IPS-18c (cell line): ENCODE measurements around the gene SPARC.

ENCODE experiments used
- H3K4me3 ChIP-seq: 2 replicates; pipeline ENCODE4 v1.7.0; 2013; ENCODE audit warnings: low read depth, mild to moderate bottlenecking, low read length, moderate library complexity; ENCODE audit not compliant: insufficient read depth
- H3K9me3 ChIP-seq: one replicate; pipeline ENCODE4 v1.6.1; 2013; ENCODE audit warnings: mild to moderate bottlenecking, low read length, moderate library complexity; ENCODE audit not compliant: control insufficient read depth, insufficient read depth

Gene SPARC

GRCh38 chr5:151648089-151648488, 38.6 kb downstream of the SPARC start:
- Histone ChIP-seq H3K4me3 (no peak overlapping the region), H3K9me3 (no peaks in the 10 kb centered on the region)

GRCh38 chr5:151647320-151647861, 39.3 kb downstream of the SPARC start:
- no peaks in the 10 kb centered on the region for H3K9me3 ChIP-seq
- H3K4me3 ChIP-seq = no peak overlapping the region

GRCh38 chr5:151646334-151646733, 40.4 kb downstream of the SPARC start:
- H3K9me3 ChIP-seq = no peaks in the 10 kb centered on the region
- H3K4me3 ChIP-seq = no peak overlapping the region

GRCh38 chr5:151643388-151643787, 43.3 kb downstream of the SPARC start:
- H3K9me3 ChIP-seq = no peaks in the 10 kb centered on the region
- H3K4me3 ChIP-seq = no peak overlapping the region

GRCh38 chr5:151642472-151643140, 44.1 kb downstream of the SPARC start:
- Histone ChIP-seq H3K9me3 (no peaks in the 10 kb centered on the region), H3K4me3 (no peak overlapping the region)

DNA sequence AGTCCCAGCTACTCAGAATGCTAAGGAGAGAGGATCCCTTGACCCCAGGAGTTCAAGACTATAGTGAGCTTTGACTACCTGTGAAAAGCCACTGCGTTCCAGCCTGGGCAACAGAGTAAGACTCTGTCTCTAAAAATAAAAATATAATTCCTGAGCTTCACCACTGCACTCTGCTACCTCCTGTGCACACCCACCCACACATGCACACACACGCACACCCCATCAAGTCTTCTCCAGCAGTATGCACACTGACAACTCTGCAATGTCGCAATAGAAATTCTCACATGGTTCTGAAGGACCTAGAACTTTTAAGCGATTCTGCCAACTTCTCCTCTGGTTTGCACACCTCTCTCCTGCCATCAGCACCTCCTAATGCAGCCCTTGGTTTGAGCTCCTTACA, 48.1 kb downstream of the SPARC start:
- H3K9me3 ChIP-seq = no peaks in the 10 kb centered on the region

DNA sequence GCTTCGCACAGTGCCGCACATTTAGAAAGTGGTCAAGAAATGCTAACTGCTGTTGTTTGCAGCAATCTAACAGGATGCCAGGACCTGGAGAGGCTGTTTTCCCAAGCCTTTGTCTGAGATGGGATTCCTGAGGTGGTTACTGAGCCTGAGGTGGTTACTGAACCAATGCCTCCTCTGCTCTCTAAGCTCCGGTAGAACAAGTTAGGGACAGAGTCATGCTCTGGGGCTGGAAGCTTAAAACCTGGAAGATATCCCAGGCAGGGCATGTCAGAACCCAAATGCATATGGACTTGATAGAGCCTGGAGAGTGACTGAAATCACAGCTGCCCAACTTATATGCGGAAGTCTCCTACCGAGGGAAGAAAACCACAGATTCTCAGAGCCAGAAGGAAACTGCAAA, 49.0 kb downstream of the SPARC start:
- Histone ChIP-seq H3K4me3 (no peak overlapping the region), H3K9me3 (no peaks in the 10 kb centered on the region)

More for the DNA sequence above, 48.1 kb downstream of the SPARC start:
- H3K4me3 ChIP-seq = no peak overlapping the region

DNA sequence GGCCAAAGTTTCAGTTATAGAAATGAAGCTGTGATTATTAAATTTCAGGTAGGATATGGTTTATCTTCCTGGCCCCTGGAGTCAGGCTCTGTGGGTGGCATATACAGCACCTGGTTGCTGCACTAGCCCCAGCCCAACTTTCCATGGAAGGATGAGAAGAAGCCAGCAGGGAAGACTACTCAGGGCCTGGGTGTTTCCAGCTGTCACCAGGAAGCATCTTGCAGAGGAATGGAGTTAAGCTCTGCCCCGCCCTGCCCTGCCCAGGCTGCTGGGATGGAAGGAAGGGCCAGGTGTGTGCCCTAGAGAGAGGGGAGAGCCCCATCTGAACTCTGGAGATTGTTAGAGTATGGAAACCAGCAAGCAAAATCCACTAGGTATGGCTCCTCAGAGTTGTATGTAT, 52.8 kb downstream of the SPARC start:
- Histone ChIP-seq H3K4me3 (no peak overlapping the region), H3K9me3 (no peaks in the 10 kb centered on the region)

DNA sequence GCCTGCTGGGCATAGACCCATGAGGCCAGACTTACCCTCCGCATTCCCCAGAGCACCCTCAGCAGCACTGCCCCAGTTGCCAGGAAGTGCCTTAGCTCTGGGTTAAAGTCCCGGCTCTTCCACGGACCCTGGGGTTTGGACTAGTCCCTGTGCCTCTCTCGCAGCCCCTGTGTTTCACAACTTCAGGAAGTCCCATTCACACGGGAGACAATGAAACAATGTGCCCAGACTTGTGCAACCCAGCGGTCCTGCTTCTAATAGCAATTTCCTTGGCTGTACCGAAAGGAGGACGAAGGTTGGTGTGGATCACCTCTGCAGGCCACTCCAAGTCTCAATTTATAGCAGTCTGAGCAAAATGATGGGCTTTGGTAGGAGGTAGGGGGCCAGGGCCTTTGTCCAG, 53.8 kb downstream of the SPARC start:
- H3K4me3 ChIP-seq = no peak overlapping the region
- H3K9me3 ChIP-seq = no peaks in the 10 kb centered on the region

DNA sequence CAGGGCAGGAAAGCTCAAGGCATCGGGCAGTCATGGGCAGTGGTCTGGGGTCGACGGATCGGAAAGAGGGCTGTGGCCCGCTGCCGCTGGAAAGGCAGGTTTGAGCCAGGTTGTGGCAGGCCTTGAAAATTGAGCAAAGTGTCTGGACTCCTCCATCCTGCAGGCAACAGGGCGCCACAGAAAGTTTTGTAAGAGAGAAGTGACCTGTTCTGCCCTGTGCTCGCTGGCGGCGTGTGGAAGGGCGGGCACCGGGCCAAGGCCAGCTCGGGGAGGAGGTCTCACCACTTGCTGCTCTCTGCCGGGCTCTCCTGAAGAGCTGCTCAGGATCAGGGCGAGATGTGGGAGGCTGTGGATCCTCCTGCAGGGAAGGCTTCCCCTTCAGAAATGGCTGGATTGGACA, 54.2 kb downstream of the SPARC start:
- Histone ChIP-seq H3K4me3 (no peak overlapping the region), H3K9me3 (no peaks in the 10 kb centered on the region)

DNA sequence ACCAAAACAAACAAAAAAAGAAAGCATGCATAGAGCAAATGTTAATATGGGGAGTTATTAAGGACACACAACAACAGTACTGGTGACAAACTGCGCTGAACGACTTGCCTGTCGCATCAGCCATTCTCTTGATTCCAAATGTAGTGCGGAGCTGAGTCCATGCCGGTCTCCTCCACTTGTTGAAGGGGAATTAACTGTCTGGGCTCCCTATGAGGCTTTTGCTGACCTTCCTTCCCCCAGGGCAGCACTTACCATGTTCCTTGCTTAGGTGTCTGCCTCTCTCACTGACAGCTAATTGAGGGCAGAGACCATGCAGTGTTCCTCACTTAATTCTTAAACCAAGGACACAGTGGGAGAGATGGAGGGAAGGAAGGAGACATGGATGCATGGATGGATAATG, 54.8 kb downstream of the SPARC start:
- Histone ChIP-seq H3K9me3 (no peaks in the 10 kb centered on the region), H3K4me3 (no peak overlapping the region)

DNA sequence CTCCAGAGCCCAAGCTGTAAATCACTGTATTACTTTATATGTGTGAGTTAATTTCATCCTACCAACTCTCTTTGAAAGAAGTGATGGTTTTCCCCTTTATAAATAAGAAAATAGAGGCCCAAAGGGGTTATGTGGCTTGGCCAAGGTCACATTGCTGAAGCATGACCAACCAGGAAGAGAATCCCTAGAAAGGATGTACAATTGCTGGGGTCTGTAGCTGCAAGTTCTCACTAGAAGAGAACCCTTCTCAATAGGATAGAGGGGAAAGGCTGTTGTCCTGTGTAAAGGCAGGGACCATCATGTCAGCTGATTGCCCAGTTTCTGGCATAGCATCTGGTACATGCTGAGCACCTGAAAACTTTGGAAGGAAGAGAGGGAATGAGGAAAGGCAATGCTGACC, 56.6 kb downstream of the SPARC start:
- Histone ChIP-seq H3K9me3 (no peaks in the 10 kb centered on the region), H3K4me3 (no peak overlapping the region)

- Histone ChIP-seq H3K4me3 (no peak overlapping the region), H3K9me3 (no peaks in the 10 kb centered on the region)
Observed at GRCh38 chr5:151628112-151628823, 58.4 kb downstream of the SPARC start.

GRCh38 chr5:151627650-151628049, 59.1 kb downstream of the SPARC start:
- no peaks in the 10 kb centered on the region for H3K9me3 ChIP-seq
- no peak overlapping the region for H3K4me3 ChIP-seq

DNA sequence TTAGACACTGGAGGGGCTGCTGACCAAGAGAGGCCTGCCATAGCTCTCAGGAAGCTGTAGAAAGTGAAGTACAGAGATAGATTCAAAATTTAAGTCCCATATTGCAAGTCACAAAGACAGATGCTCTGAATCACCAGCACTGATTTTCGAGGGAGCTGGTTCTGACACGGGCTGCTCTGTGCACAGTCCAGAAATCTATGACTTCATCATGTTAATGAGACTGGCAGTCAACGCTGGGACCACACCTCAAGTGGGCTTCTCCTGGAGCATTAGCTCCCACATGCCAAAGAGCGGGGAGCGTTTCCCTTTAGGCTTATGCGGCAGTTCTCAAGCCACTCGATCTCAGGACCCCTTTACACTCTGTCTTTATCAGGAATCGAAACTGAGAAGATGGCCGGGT, 61.4 kb downstream of the SPARC start:
- Histone ChIP-seq H3K9me3 (no peaks in the 10 kb centered on the region), H3K4me3 (no peak overlapping the region)

GRCh38 chr5:151624476-151624875, 62.2 kb downstream of the SPARC start:
- Histone ChIP-seq H3K9me3 (no peaks in the 10 kb centered on the region), H3K4me3 (no peak overlapping the region)

- H3K9me3 ChIP-seq = no peaks in the 10 kb centered on the region
- H3K4me3 ChIP-seq = no peak overlapping the region
Observed at GRCh38 chr5:151622367-151623088, 64.2 kb downstream of the SPARC start.

DNA sequence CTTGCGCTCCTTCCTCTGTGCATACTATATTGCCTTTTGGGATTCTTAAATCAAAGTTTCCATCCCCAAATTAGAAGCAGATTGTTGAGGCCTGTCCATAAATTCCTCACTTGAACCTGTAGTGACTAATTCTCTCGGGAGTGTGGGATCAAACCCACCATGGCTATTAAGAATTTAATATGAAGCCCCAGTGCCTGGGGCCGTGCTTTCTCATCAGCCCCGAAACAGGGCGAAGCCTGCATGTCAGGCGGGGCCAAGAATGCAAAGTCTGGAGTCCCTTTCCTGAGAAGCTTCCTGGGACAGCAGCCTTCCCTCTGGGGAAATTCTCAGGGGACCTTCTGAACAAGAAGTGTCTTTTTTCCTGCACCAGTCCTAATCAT, 66.3 kb downstream of the SPARC start:
- no peak overlapping the region for H3K4me3 ChIP-seq
- H3K9me3 ChIP-seq = no peaks in the 10 kb centered on the region
